Effector CD8-positive, alpha-beta T cell (primary cell): ENCODE results near the gene CLN3.
"Not testable (repeated sequence)": the region's sequence is repeated elsewhere in the genome, so short reads cannot be mapped to it uniquely, and the experiment has no call there.

Experiments used
- DNase-seq: peaks from one replicate; lab custom pipeline; 2025; lab: John Stamatoyannopoulos, UW

The CLN3 gene

DNA sequence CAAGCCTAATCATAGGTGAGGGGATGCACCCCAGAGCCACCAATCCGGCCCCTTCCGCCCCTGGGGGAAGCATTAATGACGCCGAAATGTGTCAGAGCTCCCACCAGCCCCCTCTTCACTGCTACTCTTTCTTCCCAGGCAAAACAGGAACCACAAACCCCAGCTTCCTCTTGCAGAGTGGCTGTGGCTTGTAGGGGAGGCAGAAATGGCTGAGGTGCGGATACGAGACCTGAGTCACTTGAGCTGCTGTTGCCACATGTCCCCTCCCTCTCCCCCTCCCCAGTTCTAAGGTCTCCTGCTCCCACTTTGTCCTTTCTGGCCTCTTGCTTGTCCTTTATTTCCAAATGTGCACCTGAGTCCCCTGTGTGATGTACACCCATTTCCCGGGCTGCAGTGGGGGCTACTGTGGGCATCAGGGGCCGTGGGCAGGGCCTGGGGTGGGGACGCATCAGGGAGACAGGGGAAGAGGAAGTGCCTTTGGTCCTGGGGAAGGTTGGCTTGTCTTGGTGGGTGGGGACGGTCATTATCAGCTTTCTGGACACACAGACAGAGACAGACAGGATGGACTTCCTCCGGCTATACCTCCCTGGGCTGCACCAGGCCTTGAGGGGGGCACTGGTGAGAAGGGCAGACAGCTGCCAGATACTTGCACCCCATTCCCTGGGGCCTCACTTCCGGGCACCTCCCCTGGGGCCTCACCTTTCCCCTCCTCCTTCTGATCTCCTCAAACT, 2.4 kb upstream of the CLN3 start, which contains the start of gene APOBR:
APOBR (plus strand) TSS at position 523 of the 731 bp plus-strand sequence; CDS start at position 562, 39 bp downstream.
- peak; percentile 73 for DNase-seq

DNA sequence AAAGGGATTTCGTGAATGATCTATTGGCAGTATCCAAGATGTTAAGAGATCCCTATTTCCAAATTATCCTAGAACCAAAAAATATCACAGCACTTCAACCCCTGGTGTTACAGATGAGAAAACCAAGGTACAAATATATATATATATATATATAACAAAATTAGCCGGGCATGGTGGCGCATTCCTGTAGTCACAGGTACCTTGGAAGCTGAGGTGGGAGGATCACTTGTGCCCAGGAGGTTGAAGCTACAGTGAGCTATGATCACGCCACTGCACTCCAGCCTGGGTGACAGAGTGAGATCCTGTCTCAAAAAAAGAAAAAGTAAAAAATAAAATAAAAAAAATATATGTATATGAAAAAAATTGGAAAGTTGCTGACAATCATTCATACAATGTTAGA, 637 bp upstream of the CLN3 start:
- no peak for DNase-seq

DNA sequence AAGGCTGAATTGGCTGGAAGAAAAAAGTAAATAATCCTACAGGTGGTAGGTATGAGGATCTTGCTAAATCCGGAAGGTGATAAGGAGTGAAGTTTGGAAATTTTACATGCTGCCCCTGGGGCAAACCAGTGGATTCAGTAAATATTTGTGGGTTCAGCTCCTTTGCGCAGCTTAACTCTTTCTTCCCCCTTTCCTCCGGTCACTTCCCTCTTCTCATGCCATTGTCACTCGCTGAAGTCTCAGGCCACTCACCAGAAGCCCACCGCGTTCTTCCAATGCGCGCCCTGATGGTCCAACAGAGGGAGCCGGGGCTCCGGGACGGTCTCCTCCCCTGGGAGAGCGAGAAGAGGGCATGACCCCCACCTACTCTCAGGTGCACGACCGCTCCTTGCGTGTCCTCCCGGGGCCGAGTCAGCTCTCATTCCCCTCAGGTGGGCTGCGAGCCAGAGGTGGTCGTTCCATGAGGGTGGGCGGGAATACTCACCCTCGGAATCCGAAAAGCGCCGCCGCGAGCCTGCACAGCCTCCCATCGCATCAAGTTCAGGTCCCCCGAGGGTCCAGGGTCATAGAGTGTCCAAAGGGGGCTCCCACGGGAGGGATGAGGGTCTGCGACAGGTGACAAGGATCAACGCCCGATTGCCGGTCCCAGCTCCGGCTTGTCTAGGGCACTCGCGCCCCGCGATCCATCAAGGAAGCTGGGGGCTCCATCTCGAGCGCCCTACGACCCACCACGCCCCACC, 474 bp downstream of the CLN3 start:
- no peak for DNase-seq

DNA sequence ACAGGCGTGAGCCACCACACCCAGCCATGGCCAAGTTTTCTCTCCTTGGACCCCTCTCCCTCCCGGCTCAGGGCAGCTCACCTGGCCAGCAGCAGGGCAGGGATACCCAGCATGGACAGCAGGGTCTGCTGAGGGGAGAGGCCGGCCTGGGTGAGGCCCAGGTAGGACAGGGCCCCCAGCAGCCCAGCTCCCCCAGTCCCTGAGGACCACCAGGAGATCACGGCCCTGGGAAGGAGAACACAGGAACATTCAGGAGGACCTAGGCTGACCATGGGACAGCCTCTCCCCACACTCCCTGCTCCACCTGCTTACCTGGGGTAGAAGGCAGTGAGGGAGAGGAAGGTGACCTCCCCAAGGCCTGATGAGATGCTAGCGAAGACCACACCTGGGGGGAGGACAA, 5.6 kb downstream of the CLN3 start:
- DNase-seq, result no peak

DNA sequence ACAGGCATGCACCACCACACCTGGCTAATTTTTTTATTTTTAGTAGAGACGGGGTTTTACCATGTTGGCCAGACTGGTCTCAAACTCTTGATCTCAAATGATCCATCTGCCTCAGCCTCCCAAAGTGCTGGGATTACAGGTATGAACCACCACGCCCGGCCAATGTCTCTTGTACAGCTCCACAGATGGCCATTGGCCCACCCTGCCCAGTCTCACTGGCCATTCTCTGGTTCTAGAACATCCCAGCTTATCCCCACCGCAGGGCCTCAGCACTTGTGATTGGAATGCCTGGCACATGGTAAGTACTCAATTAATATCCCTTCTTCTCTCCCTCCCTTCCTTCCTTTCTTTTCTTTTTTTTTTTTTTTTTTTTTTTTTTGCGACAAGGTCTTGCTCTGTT, 8.5 kb downstream of the CLN3 start:
- DNase-seq, result not testable (repeated sequence)

DNA sequence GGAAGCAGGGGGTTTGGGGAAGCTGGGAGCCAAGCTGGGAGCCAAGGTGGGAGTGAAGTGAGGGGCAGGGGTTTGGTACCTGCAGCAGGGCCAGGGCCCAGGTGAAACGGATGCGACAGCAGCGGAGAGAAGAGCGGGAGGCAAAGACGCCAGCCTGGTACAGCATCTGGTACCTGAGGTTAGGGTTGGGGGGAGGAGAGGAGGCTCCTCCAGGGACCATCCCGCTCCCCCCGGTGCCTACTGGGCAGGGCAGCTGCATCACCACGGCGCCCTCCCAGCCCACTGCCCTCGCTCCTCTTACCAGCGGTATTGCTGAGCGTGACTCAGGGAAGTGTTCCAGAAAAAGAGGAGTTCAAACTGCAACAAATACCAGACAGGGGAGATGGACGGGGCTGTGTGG, 9.8 kb downstream of the CLN3 start:
- DNase-seq, result no peak

DNA sequence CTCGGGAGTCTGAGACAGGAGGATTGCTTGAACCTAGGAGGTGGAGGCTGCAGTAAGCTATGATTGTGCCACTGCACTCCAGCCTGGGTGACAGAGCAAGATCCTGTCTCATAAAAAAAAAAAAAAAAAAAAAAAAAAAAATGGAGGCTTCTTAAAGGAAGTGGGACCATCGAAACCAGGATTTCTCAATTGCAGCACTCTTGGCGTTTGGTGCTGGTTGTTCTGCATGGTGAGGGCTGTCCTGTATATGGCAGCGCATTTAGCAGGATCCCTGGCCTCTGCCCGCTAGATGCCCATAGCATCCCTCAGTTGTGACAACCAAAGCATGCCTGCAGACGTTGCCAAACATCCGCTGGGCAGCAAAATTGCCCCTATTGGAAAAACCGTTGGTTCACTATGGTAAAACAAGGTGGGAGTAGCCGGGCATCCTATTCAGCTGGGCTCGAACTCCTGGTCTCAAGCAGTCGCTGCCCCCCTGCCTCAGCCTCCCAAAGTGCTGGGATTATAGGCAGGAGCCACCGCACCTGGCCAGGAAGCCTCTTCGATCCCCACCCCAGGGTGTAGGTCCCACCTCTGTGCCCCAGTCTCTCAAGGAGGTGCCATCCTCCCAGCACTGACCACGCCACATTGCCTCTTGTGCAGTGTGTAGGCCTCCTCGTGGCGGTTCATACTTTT, 13.2 kb downstream of the CLN3 start:
- no peak for DNase-seq

DNA sequence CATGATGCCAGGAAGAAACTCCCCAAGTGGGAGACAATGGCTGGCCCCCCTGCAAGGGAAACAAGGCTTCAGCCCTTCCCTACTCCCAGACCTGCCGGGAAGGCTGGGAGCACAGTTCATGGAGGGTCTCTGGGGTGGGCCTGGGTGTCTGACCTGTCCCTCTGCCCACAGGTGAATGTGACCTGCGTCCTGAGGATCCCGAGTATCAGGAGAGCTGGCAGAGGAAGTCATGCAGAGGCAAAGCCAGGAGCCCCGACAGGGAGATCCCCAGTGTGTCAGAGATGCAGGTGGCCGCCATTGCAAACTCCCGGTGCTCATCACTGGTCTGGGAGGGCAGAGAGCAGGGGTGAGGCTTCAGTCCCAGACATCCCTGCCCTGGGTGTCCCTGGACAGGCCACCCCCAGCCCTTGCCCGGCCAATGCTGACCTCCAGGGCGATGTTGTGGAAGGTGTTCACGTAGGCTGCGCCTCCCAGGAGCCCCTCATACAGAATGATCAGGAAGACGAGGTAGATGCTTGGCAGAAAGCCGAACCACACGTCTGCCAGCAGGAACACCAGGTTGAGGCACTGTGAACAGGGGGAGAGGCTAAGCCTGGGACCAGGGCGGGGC, 14.5 kb downstream of the CLN3 start:
- DNase-seq, result no peak

DNA sequence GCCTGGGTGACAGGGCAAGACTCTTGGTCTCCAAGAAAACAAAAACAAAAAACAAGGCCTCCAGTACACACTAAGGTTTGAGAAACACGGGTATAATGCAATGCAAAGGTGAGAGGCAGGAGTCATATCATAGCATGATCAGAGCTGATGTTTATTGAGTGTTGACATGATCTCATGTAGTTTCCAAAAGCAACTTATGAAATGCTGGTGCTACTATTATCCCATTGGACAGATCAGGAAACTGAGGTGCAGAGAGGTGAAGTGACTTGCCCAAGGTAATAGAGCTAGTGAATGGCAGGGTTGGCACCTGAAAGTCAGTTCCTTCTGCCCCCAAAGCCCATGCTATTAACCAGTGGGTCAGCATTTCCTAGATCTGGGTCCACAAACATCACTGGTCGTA, 16.7 kb downstream of the CLN3 start:
- no peak for DNase-seq

DNA sequence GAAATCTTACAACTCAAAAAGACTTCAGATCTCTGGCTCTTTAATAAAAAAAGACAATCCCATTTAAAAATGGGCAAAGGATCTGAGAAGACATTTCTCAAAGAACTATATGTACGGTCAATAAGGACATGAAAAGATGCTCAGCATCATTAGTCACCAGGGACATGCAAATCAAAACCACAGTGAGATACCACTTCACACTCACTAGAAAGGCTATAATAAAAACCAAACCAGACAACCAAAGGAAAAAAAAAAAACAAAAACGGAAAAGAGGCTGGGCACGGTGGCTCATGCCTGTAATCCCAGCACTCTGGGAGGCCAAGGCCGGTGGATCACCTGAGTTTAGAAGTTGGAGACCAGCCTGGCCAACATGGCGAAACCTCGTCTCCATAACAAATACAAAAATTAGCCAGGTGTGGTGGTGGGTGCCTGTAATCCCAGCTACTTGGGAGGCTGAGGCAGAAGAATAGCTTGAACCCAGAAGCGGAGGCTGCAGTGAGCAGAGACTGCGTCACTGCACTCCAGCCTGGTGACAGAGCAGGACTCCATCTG, 18.1 kb downstream of the CLN3 start:
- DNase-seq, result no peak

DNA sequence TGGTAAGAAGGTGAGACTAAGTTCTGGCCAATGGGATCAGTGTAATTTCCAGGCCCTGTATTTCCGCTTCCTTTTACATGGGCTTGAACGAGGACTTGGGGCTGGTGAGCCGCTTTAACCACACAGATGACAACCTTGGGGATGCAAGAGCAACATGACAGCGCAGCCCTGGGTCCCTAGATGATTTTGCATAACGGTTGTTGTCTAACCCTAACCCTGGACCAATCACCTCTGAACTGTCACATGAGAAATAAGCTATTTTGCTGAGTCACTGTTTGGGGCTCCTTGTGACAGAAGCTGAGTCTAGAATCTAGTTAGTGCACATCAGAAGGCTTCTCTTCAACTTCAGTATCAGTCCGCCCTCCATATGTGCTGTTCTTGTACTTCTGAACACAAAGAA, 44.8 kb downstream of the CLN3 start:
- DNase-seq, result not testable (repeated sequence)

DNA sequence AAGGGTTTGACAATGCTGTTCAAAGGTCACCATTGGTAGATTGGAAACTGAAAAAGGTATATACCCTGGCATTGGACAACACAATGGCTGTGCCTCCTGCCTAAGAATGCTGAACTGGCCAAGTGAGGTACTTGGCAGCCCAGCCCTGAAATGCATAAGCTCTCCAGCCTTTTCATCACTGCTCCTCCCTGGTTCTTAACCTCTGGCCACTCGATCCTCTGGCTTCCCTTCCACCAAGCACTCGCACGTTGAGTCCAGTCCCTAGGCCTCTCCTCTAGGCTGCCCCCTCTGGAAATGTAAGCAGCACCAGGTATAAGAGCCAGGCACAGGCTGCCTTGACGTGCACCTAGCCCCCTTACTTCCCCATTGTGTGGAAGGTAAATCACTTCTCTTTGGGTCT, 45.5 kb downstream of the CLN3 start:
- not testable (repeated sequence) for DNase-seq

DNA sequence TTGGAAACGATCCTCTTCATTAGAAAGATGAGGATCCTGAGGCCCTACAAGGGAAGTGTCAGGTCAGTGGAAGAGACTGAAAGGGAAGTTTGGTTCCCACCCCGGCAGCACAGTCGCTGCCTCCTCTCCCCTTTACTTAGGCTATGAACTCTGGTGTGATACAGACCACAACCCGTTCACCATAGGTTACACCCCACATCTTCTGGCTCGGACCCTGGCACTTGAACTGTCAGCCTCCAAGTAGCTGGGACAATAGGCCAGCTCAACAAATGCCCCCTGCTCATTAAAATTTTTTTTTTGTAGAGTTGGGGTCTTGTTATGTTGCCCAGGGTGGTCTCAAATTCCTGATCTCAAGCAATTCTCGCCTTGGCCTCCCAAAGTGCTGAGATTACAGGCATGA, 47.9 kb downstream of the CLN3 start:
- DNase-seq, result not testable (repeated sequence)

DNA sequence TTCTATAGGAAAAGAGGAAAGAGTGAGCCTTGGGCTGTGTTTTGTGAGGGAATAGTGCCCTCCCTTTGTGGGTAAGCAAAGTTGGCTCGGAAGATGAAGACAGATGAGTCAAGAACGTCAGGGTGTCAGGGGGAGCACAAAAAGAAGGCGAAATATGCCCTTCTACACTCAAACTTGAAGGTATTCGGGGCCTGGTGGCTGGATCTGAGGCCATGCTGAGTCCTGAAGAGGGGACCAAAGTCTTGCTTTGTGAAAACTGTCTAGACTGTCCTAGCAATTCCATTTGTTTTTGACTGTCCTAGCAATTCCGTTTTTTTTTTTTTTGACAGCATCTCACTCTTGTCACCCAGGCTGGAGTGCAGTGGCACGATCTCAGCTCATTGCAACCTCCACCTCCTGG, 53.0 kb downstream of the CLN3 start:
- not testable (repeated sequence) for DNase-seq

DNA sequence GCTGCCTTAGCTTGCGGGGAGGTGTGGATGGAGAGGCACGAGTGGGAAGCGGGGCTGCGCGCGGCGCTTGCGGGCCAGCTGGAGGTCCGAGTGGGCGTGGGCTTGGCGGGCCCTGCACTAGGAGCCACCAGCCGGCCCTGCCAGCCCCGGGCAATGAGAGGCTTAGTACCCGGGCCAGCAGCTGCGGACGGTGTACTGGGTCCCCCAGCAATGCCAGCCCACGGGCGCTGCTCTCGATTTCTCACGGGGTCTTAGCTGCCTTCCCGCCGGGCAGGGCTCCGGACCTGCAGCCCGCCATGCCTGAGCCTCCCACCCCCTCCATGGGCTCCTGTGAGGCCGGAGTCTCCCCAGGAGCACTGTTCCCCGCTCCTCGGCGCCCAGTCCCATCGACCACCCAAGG, 56.5 kb downstream of the CLN3 start:
- not testable (repeated sequence) for DNase-seq
